NCI-H2171 treated with DMSO at 0.1 percent for 48 hours (cell line): ENCODE measurements around the gene ABCD3.
"Not testable (repeated sequence)": the region's sequence is repeated elsewhere in the genome, so short reads cannot be mapped to it uniquely, and the experiment has no call there.

Experiments used
- DNase-seq: peaks from one replicate; lab custom pipeline; 2025; lab: John Stamatoyannopoulos, UW

ABCD3 gene

GRCh38 chr1:94417978-94418663 lies at the start of gene ABCD3:
ABCD3 (plus strand) TSS chr1:94418389; CDS start chr1:94418479, 90 bp downstream.
- DNase-seq = peak; percentile 88

GRCh38 chr1:94372771-94373170 lies 45.4 kb upstream of the ABCD3 start:
- DNase-seq = not testable (repeated sequence)

GRCh38 chr1:94373311-94373710 lies 44.9 kb upstream of the ABCD3 start:
- DNase-seq = not testable (repeated sequence)

GRCh38 chr1:94375666-94376065 lies 42.5 kb upstream of the ABCD3 start:
- not testable (repeated sequence) for DNase-seq

GRCh38 chr1:94378493-94378892 lies 39.7 kb upstream of the ABCD3 start:
- not testable (repeated sequence) for DNase-seq

- DNase-seq = no peak
These were observed 38.6 kb upstream of the ABCD3 start for GRCh38 chr1:94379615-94380014.

GRCh38 chr1:94382201-94382600 lies 36.0 kb upstream of the ABCD3 start:
- DNase-seq = no peak

- no peak for DNase-seq
These were observed 34.2 kb upstream of the ABCD3 start for GRCh38 chr1:94383966-94384408.

GRCh38 chr1:94384485-94385265 lies 33.5 kb upstream of the ABCD3 start:
- no peak for DNase-seq

GRCh38 chr1:94385308-94385929 lies 32.8 kb upstream of the ABCD3 start:
- peak; percentile 25 for DNase-seq

- DNase-seq = no peak
These were observed 28.9 kb upstream of the ABCD3 start for GRCh38 chr1:94389298-94389697.

- DNase-seq = no peak
These were observed 23.9 kb upstream of the ABCD3 start for GRCh38 chr1:94394247-94394646.

- no peak for DNase-seq
These were observed 23.0 kb upstream of the ABCD3 start for GRCh38 chr1:94395231-94395630.

GRCh38 chr1:94395748-94396309 lies 22.4 kb upstream of the ABCD3 start:
- no peak for DNase-seq

- no peak for DNase-seq
These were observed 21.7 kb upstream of the ABCD3 start for GRCh38 chr1:94396356-94397010.

- no peak for DNase-seq
These were observed 19.8 kb upstream of the ABCD3 start for GRCh38 chr1:94398356-94398755.

GRCh38 chr1:94399453-94399852 lies 18.7 kb upstream of the ABCD3 start:
- DNase-seq = no peak

- DNase-seq = no peak
These were observed 17.0 kb upstream of the ABCD3 start for GRCh38 chr1:94401206-94401605.

GRCh38 chr1:94406446-94406845 lies 11.7 kb upstream of the ABCD3 start:
- no peak for DNase-seq

GRCh38 chr1:94408104-94408830 lies 9.9 kb upstream of the ABCD3 start:
- DNase-seq = peak; percentile 71

- DNase-seq = no peak
These were observed 7.0 kb upstream of the ABCD3 start for GRCh38 chr1:94411237-94411636.
